K562 (cell line): ENCODE results near the gene FCHSD1. TPM values are rescaled to one million over a fixed set of nuclear protein-coding genes. Genes with fewer than 3 reads are reported as not detected.

ENCODE experiments used
- E2F1 ChIP-seq: sonication (generic); formaldehyde crosslinking; IDR thresholded peaks from 2 replicates; pipeline ENCODE4 v1.8.1; 2023; ENCODE audit warnings: mild to moderate bottlenecking, missing genetic modification reagents, moderate library complexity
- KAT8 ChIP-seq: fragments of 450-650 bp; IDR thresholded peaks from 2 replicates; pipeline ENCODE4 v1.6.1; 2016; ENCODE audit warnings: low read depth, mild to moderate bottlenecking
- LARP7 ChIP-seq: fragments of 450-650 bp; IDR thresholded peaks from 2 replicates; pipeline ENCODE4 v1.6.1; 2016
- NCOA1 ChIP-seq: fragments of 450-650 bp; IDR thresholded peaks from 2 replicates; pipeline ENCODE4 v1.6.1; 2016; ENCODE audit warnings: low read depth
- POLR2A ChIP-seq: fragments of 450-650 bp; conservative IDR thresholded peaks from 2 replicates; pipeline ENCODE4 v1.6.1; 2016
- POLR2B ChIP-seq: fragments of 450-650 bp; IDR thresholded peaks from 2 replicates; pipeline ENCODE4 v1.6.1; 2018; ENCODE audit warnings: low read depth; ENCODE audit not compliant: partially characterized antibody
- RBBP5 ChIP-seq: fragments of 200-600 bp; sonication (generic); IDR thresholded peaks from 2 replicates; pipeline ENCODE4 v1.6.1; 2012; ENCODE audit warnings: borderline replicate concordance, mild to moderate bottlenecking, low read length, control low read depth, inconsistent platforms; ENCODE audit not compliant: insufficient read depth, poor library complexity, severe bottlenecking
- SAP30 ChIP-seq: fragments of 200-600 bp; sonication (generic); IDR thresholded peaks from 2 replicates; pipeline ENCODE4 v1.6.1; 2012; ENCODE audit warnings: borderline replicate concordance, low read depth, mild to moderate bottlenecking, moderate library complexity, low read length, control low read depth, inconsistent platforms; ENCODE audit not compliant: insufficient read depth, poor library complexity, severe bottlenecking
- STAG1 ChIP-seq: sonication (generic); formaldehyde crosslinking; IDR thresholded peaks from 2 replicates; pipeline ENCODE4 v1.5.0; 2020; ENCODE audit warnings: missing genetic modification reagents, borderline replicate concordance
- TOE1 ChIP-seq, 2 experiments: fragments of 450-650 bp in 1 of 2; sonication (generic) in 1 of 2; formaldehyde crosslinking in 1 of 2; IDR thresholded peaks; 2 replicates each; pipeline versions ENCODE4 v1.7.1 to v1.8.0; 2016 to 2022; ENCODE audit warnings: borderline replicate concordance in 2 of 2, mild to moderate bottlenecking in 2 of 2, antibody characterized with exemption in 1 of 2, inconsistent platforms in 1 of 2, low read depth in 1 of 2, missing genetic modification reagents in 1 of 2, moderate library complexity in 1 of 2
- TRIM28 ChIP-seq: fragments of 450-650 bp; IDR thresholded peaks from 2 replicates; pipeline ENCODE4 v1.6.1; 2017
- ZBTB1 ChIP-seq: sonication (generic); formaldehyde crosslinking; IDR thresholded peaks from 2 replicates; pipeline ENCODE4 v1.8.1; 2023; ENCODE audit warnings: missing genetic modification reagents, low read depth, mild to moderate bottlenecking, borderline replicate concordance
- ZKSCAN8 ChIP-seq: fragments of 200-800 bp; sonication (Bioruptor generic); IDR thresholded peaks from 2 replicates; pipeline ENCODE4 v1.6.1; 2016; ENCODE audit warnings: missing genetic modification characterization, missing compliant biosample characterization
- ZNF23 ChIP-seq: fragments of 250-450 bp; sonication (Bioruptor Pico); IDR thresholded peaks from 2 replicates; pipeline ENCODE4 v1.4.0; 2020; ENCODE audit warnings: mild to moderate bottlenecking
- polyA plus RNA-seq, 8 experiments: library from polyadenylated mRNA; depleted of rRNA in 4 of 8; stranded (reverse) in 5 of 8; unstranded in 3 of 8; fragments of >200 nt; fragmentation: Nextera tagmentation in 2 of 8; fragmentation: Illumina TruSeq in 1 of 8; extraction: Ambion mirVana in 2 of 8; extraction: Trizol in 1 of 8; gene quantifications; 2 replicates each; pipeline versions ENCODE4 v1.2.1 to v1.2.3, GENCODE V29; 2011 to 2014; ENCODE audit warnings: inconsistent platforms in 1 of 8, missing spikeins in 1 of 8
- total RNA-seq, 7 experiments: library from RNA; depleted of rRNA in 6 of 7; stranded (reverse); fragments of >200 nt in 6 of 7; fragmentation: Illumina TruSeq in 2 of 7; extraction: Trizol in 2 of 7; gene quantifications; 2 replicates each; pipeline versions ENCODE4 v1.2.1 to v1.2.3, GENCODE V29; 2011 to 2021; ENCODE audit warnings: low replicate concordance in 1 of 7
- TF ChIP-seq, protein P1 (sequence below): IDR thresholded peaks from 2 replicates; pipeline ENCODE4 v1.6.1; 2016; ENCODE audit warnings: missing genetic modification characterization, missing compliant biosample characterization
- TF ChIP-seq, protein P2 (sequence below): fragments of 250-450 bp; sonication (Bioruptor Pico); IDR thresholded peaks from 2 replicates; pipeline ENCODE4 v1.8.0; 2021; ENCODE audit warnings: moderate library complexity, mild to moderate bottlenecking, inconsistent platforms
- TF ChIP-seq, protein P3 (sequence below), 2 experiments: fragments of 450-650 bp; IDR thresholded peaks; 2 replicates each; pipeline ENCODE4 v1.6.1; 2018; ENCODE audit warnings: mild to moderate bottlenecking in 2 of 2, low read depth in 1 of 2; ENCODE audit not compliant: partially characterized antibody in 2 of 2

Gene FCHSD1
- total and polyA plus RNA-seq, 9 of the 15 experiments (the other 6 are each of a cell fraction or from before 2014, with no cell fraction given) = 0.35 to 37.5 (median 13.6) TPM

- TF ChIP-seq LARP7 (no peak), STAG1 (no peak), RBBP5 (peak; percentile 81), POLR2B (peak; percentile 30), KAT8 (no peak), ZNF23 (CRISPR knock-in tag) (no peak), NCOA1 (peak; percentile 91), SAP30 (peak; percentile 50), POLR2A (peak; percentile 57), TRIM28 (no peak), TOE1 (IDR thresholded peaks at IDR 0.05; ENCODE audit: borderline replicate concordance) (peak; percentile 65; the same call in 1 of the 2 replicates), TOE1 (CRISPR knock-in tag; IDR thresholded peaks at IDR 0.05; ENCODE audit: borderline replicate concordance, low read depth) (no peak), E2F1 (0 out of 2 replicates have a peak, but pooled peaks have one; percentile 35), ZBTB1 (CRISPR knock-in tag) (no peak), ZKSCAN8 (no peak)
- TF ChIP-seq, protein P1, sequence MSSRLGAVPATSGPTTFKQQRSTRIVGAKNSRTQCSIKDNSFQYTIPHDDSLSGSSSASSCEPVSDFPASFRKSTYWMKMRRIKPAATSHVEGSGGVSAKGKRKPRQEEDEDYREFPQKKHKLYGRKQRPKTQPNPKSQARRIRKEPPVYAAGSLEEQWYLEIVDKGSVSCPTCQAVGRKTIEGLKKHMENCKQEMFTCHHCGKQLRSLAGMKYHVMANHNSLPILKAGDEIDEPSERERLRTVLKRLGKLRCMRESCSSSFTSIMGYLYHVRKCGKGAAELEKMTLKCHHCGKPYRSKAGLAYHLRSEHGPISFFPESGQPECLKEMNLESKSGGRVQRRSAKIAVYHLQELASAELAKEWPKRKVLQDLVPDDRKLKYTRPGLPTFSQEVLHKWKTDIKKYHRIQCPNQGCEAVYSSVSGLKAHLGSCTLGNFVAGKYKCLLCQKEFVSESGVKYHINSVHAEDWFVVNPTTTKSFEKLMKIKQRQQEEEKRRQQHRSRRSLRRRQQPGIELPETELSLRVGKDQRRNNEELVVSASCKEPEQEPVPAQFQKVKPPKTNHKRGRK (tag) = peak; percentile 80
- TF ChIP-seq, protein P2, sequence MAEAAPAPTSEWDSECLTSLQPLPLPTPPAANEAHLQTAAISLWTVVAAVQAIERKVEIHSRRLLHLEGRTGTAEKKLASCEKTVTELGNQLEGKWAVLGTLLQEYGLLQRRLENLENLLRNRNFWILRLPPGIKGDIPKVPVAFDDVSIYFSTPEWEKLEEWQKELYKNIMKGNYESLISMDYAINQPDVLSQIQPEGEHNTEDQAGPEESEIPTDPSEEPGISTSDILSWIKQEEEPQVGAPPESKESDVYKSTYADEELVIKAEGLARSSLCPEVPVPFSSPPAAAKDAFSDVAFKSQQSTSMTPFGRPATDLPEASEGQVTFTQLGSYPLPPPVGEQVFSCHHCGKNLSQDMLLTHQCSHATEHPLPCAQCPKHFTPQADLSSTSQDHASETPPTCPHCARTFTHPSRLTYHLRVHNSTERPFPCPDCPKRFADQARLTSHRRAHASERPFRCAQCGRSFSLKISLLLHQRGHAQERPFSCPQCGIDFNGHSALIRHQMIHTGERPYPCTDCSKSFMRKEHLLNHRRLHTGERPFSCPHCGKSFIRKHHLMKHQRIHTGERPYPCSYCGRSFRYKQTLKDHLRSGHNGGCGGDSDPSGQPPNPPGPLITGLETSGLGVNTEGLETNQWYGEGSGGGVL (CRISPR knock-in tag) = no peak
- TF ChIP-seq, protein P3, sequence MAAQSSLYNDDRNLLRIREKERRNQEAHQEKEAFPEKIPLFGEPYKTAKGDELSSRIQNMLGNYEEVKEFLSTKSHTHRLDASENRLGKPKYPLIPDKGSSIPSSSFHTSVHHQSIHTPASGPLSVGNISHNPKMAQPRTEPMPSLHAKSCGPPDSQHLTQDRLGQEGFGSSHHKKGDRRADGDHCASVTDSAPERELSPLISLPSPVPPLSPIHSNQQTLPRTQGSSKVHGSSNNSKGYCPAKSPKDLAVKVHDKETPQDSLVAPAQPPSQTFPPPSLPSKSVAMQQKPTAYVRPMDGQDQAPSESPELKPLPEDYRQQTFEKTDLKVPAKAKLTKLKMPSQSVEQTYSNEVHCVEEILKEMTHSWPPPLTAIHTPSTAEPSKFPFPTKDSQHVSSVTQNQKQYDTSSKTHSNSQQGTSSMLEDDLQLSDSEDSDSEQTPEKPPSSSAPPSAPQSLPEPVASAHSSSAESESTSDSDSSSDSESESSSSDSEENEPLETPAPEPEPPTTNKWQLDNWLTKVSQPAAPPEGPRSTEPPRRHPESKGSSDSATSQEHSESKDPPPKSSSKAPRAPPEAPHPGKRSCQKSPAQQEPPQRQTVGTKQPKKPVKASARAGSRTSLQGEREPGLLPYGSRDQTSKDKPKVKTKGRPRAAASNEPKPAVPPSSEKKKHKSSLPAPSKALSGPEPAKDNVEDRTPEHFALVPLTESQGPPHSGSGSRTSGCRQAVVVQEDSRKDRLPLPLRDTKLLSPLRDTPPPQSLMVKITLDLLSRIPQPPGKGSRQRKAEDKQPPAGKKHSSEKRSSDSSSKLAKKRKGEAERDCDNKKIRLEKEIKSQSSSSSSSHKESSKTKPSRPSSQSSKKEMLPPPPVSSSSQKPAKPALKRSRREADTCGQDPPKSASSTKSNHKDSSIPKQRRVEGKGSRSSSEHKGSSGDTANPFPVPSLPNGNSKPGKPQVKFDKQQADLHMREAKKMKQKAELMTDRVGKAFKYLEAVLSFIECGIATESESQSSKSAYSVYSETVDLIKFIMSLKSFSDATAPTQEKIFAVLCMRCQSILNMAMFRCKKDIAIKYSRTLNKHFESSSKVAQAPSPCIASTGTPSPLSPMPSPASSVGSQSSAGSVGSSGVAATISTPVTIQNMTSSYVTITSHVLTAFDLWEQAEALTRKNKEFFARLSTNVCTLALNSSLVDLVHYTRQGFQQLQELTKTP (IDR thresholded peaks at IDR 0.05; ENCODE audit: low read depth in 1 of 2, partially characterized antibody in 2 of 2) = peak; percentile 28 to 71
These were observed 33.0 kb downstream of the FCHSD1 start (continued) for GRCh38 chr5:141618030-141618803.
